GM19025 (cell line): ENCODE data around the gene FUT9.

Experiments used
- ATAC-seq: cut with Tn5 transposase; IDR thresholded peaks from one replicate; pipeline ENCODE4 v1.9.1; 2021; ENCODE audit warnings: mild to moderate bottlenecking, low read depth, moderate library complexity; ENCODE audit not compliant: unreplicated experiment

Gene FUT9

GRCh38 chr6:96015518-96016333 is at the start of gene FUT9:
Gene FUT9 (plus strand): TSS chr6:96015974. CDS start chr6:96203156, 187,182 bp downstream.
- no peak for ATAC-seq

- ATAC-seq: no peak
Observed at GRCh38 chr6:95967594-95967993, 48.2 kb upstream of the FUT9 start.

GRCh38 chr6:95973976-95974375 is 41.8 kb upstream of the FUT9 start:
- no peak for ATAC-seq

- ATAC-seq: no peak
Observed at GRCh38 chr6:95978230-95978629, 37.5 kb upstream of the FUT9 start.

GRCh38 chr6:95991906-95992305 is 23.9 kb upstream of the FUT9 start:
- no peak for ATAC-seq

- ATAC-seq: no peak
Observed at GRCh38 chr6:95994151-95994550, 21.6 kb upstream of the FUT9 start.

GRCh38 chr6:95998133-95998532 is 17.6 kb upstream of the FUT9 start:
- ATAC-seq: no peak

- no peak for ATAC-seq
Observed at GRCh38 chr6:96001891-96002575, 13.7 kb upstream of the FUT9 start.

- no peak for ATAC-seq
Observed at GRCh38 chr6:96002576-96002910, 13.2 kb upstream of the FUT9 start.

GRCh38 chr6:96002912-96003311 is 12.9 kb upstream of the FUT9 start:
- no peak for ATAC-seq

- ATAC-seq: no peak
Observed at GRCh38 chr6:96007663-96008062, 8.1 kb upstream of the FUT9 start.

GRCh38 chr6:96013531-96013930 is 2.2 kb upstream of the FUT9 start:
- no peak for ATAC-seq

- ATAC-seq: no peak
Observed at GRCh38 chr6:96014846-96015517, 792 bp upstream of the FUT9 start.

- no peak for ATAC-seq
Observed at GRCh38 chr6:96016334-96017069, 728 bp downstream of the FUT9 start.

GRCh38 chr6:96017070-96017359 is 1.2 kb downstream of the FUT9 start:
- ATAC-seq: no peak

- no peak for ATAC-seq
Observed at GRCh38 chr6:96022225-96022624, 6.5 kb downstream of the FUT9 start.

GRCh38 chr6:96032661-96033060 is 16.9 kb downstream of the FUT9 start:
- ATAC-seq: no peak

GRCh38 chr6:96051555-96051954 is 35.8 kb downstream of the FUT9 start:
- no peak for ATAC-seq

- no peak for ATAC-seq
Observed at GRCh38 chr6:96058082-96058481, 42.3 kb downstream of the FUT9 start.

GRCh38 chr6:96059586-96059985 is 43.8 kb downstream of the FUT9 start:
- no peak for ATAC-seq

GRCh38 chr6:96060249-96060648 is 44.5 kb downstream of the FUT9 start:
- no peak for ATAC-seq
